H1 (cell line): ENCODE results near the gene ZNF527. TPM values are rescaled to one million over a fixed set of nuclear protein-coding genes. Genes with fewer than 3 reads are reported as not detected.

Experiments
- ASH2L ChIP-seq: fragments of 200-600, 300-600 bp; sonication (generic); IDR thresholded peaks from one replicate; pipeline ENCODE4 v1.7.1; 2017; ENCODE audit warnings: low read length
- CHD7 ChIP-seq: fragments of 300-600 bp; sonication (generic); IDR thresholded peaks from 2 replicates; pipeline ENCODE4 v1.7.1; 2012; ENCODE audit warnings: low read length, moderate library complexity, mild to moderate bottlenecking, inconsistent platforms; ENCODE audit not compliant: insufficient replicate concordance
- GTF2F1 ChIP-seq: IDR thresholded peaks from 2 replicates; pipeline ENCODE4 v1.6.1; 2012; ENCODE audit warnings: low read depth, low read length, improper control_type of control experiment, borderline replicate concordance
- MAX ChIP-seq: IDR thresholded peaks from 2 replicates; pipeline ENCODE4 v1.6.1; 2012; ENCODE audit warnings: inconsistent platforms
- RNF2 ChIP-seq: fragments of 200-900, 300-1000 bp; sonication (generic); IDR thresholded peaks from 2 replicates; pipeline ENCODE4 v1.7.1; 2016; ENCODE audit warnings: borderline replicate concordance, low read depth, mild to moderate bottlenecking, antibody characterized with exemption, low read length; ENCODE audit not compliant: poor library complexity, severe bottlenecking; ENCODE audit errors: missing control alignments
- SP2 ChIP-seq: IDR thresholded peaks from 2 replicates; pipeline ENCODE4 v1.6.1; 2012; ENCODE audit warnings: mild to moderate bottlenecking, low read length, inconsistent platforms
- SP4 ChIP-seq: IDR thresholded peaks from 2 replicates; pipeline ENCODE4 v1.6.1; 2012; ENCODE audit warnings: low read length, inconsistent platforms
- SUZ12 ChIP-seq: fragments of 200-600 bp; sonication (generic); IDR thresholded peaks from 2 replicates; pipeline ENCODE4 v1.6.1; 2012; ENCODE audit warnings: mild to moderate bottlenecking, inconsistent platforms, low read length, moderate library complexity, mixed read lengths
- polyA plus RNA-seq, 7 experiments: library from polyadenylated mRNA; depleted of rRNA in 3 of 7; stranded (reverse) in 5 of 7; unstranded in 2 of 7; fragments of >200 nt in 5 of 7; fragments of 200-250 nt in 2 of 7; gene quantifications; 1 replicate in 5 of 7; 2 replicates in 1 of 7; 4 replicates in 1 of 7; pipeline versions ENCODE4 v1.2.1 to v1.2.3, GENCODE V29; 2011 to 2013; ENCODE audit warnings: missing spikeins in 2 of 7, mixed read lengths in 2 of 7
- total RNA-seq: library from RNA; stranded (reverse); fragmentation: NEBNext Ultra II Directional; extraction: Animal tissue kit (Norgen Biotek cat#: 25700); gene quantifications from 2 replicates; pipeline ENCODE4 v1.2.1, GENCODE V29; 2021
- TF ChIP-seq, protein P1 (sequence below): IDR thresholded peaks from 2 replicates; pipeline ENCODE4 v1.6.1; 2012; ENCODE audit warnings: inconsistent platforms

The ZNF527 gene
- total and polyA plus RNA-seq, 2 of the 8 experiments (the other 6 are each of a cell fraction or from before 2014, with no cell fraction given) = 2.1 to 4.5 TPM

GRCh38 chr19:37355901-37356300 is 15.0 kb upstream of the ZNF527 start (continued):
- TF ChIP-seq CHD7 (no peak), RNF2 (no peak), SUZ12 (no peak), GTF2F1 (no peak), SP4 (no peak), MAX (no peak), ASH2L (no peak), SP2 (no peak)
- TF ChIP-seq, protein P1, sequence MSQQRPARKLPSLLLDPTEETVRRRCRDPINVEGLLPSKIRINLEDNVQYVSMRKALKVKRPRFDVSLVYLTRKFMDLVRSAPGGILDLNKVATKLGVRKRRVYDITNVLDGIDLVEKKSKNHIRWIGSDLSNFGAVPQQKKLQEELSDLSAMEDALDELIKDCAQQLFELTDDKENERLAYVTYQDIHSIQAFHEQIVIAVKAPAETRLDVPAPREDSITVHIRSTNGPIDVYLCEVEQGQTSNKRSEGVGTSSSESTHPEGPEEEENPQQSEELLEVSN = no peak
